Right forelimb (tissue), 1 donor: ENCODE measurements around the gene GABBR2.

ENCODE experiments used
- DNase-seq: peaks from one replicate; pipeline ENCODE4 v3.0.0-alpha.2; 2018

GABBR2 gene

DNA sequence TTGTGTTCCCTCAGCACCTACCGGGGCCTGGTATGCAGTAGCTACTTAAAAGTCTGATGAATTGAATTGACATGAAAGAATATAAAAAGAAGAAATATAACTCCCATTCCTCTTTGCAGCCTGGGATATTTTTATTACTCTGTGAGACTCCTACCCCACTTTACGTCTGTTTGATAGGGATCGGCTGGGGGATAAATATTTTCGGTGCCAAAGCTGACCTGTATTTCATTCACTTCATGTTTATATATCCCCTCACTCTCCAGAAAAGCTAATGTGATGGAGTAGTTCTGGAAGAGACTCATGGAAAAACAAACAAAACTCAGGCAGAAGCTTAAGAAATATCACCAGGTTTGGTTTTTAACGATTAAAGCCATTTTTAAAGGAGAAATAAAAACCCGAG is 345.1 kb downstream of the GABBR2 start:
- no peak for DNase-seq

DNA sequence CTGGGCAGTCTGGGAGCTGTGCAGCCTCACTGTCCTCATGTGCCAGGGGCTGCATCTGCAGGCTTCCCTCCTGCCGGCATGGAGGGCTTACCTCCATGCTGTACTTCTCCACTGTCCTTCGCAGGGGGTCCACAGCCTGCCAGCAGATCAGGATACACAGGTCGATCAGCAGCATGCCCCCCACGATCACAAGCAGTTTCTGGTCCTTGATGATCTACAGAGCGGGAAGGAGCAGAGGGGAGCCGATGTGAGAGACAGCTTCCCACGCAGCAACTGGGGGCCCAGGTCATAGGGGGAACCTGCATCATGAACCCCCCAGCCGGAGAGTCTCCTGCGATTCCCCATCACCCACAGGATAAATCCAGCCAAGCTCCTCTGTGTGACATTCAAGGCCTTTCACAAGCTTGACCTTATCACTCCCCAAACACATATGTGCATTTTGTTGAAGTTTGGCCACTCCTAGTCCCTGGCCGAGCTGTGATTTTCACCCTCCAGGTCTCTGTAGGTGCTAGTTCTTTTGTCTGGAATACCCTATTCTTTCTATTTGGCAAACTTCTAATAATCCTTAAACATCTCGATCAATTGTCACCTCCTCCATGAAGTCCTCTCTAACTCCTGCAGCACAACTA is 346.0 kb downstream of the GABBR2 start:
- DNase-seq, result no peak

DNA sequence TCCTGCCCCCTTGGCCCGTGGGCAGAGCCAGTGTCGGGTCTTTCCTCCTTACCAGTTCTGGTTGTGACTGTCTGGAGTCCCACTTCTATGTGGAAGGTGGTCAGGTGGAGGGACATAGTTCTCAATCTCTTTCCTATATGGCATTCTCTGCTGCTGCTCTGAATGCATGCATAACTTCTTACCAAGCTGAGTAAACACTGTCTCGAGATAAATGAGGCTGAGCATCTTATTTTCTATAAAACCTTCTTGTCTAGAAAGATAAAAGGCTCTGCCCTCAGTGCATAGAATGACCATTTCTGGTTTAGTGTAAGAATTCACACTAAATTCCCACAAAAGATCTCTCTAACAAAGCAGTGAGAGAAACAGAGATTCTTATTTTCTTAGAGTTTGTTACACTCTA is 347.1 kb downstream of the GABBR2 start:
- no peak for DNase-seq

DNA sequence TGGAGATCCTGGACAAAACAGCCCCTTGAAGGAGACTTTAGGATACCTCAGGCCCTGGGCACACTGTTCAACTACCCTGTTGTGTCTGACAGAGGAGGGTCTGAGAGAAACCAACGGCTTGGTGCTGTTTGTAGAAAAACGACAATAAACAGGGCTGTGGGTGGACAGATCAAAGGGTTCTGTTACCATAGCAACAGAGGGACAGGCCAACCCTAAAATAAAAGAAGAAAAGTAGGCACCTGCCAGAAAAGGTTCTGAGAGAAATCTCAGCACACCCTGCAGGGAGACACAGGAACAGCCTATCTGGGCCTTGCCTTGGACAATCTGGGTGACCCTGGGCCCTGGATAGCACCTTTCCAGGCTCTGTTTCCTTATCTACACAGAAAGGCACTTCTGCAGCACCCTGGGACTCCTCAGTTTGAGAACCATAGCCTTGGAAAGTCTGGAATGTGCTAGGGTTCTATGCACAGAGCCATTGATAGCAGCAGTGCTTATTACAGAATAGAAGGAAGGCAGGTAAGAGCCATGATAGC is 348.5 kb downstream of the GABBR2 start:
- DNase-seq, result no peak

DNA sequence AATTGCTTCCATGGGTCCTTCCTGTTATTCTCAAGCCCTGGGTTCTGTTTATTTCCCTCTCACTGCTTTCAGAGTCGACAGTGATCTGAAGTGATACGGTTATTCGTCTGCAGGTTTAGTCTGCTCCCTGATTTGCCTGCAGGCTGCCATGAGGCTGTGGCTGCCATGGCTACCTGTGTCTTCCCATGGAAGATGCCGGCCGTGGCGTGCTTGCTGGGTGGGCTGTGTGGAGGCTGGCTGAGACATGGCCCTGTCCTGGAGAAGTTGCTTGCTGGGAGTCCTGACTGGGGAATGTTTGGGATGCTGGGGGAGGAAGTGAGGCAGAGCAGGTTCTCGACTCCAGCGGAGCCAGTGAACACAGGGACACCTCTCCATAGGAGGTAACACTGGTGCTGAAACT is 349.2 kb downstream of the GABBR2 start:
- no peak for DNase-seq

DNA sequence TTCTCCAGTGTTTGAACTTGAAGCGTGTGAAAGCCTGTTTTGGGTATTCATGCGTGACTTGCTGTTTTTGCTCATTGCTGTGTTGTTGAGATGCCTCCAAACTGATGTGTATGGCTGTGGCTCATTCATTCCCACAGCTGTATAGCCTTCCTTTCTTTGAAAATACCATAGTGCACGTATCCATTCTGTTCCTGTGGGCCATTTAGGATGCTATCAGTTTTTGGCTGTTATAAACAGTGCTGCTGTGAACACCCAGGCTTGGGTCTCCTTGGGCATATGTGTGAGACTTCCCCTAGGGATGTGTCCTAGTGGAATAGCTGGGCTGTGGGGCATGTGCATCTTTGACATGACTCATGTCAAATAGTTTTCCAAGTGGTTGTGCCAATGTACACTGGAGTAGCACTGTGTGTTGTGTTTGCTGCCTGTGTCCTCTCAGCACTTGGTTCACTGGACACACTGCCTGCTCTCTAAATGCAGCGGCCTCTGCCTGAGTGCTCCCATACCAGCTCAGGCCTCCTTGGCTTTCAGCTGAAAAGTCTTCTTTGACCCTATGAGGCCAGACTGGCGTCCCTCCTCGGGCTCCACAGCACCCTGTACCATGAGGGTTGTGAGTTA is 350.7 kb downstream of the GABBR2 start:
- DNase-seq, result no peak

DNA sequence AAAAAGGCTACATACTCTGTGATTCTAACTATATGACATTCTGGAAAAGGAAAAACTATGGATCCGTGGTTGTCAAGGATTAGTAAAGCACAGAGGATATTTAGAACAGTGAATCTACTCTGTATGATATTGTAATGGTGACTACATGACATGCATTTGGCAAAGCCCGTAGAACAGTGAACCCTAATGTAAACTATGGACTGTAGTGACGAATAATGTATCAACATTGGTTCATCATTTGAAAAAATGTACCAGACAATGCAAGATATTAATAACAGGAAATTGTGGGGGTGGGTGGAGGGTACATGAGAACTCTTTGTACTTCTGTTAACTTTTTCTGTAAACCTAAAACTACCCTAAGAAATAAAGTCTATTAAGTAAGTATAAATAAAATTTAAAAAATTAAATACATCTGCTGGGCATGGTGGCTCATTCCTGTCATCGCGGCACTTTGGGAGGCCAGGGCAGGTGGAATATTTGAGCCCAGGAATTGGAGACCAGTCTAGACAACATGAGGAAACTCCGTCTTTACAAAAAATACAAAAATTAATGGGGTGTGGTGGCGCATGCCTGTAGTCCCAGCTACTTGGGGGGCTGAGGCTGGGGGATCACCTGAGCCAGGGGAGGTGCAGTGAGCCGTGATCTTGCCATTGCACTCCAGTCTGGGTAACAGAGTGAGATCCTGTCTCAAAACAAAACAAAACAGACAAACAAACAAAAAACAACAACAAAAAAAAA is 351.6 kb downstream of the GABBR2 start:
- DNase-seq, result no peak

DNA sequence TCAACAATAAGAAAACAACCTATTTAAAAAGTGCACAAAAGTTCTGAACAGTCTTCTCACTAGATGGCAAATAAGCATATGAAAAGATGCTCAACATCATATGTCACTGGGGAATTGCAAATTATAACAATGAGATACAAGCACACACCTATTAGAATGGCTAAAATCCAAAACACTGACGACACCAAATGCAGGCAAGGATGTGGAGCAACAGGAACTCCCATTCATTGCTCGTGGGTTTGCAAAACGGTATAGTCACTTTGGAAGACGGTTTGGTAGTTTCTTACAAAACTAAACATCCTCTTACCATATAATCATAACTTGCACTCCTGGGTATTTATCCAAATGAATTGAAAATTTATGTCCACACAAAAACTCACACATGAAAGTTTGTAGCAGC is 352.4 kb downstream of the GABBR2 start:
- no peak for DNase-seq

DNA sequence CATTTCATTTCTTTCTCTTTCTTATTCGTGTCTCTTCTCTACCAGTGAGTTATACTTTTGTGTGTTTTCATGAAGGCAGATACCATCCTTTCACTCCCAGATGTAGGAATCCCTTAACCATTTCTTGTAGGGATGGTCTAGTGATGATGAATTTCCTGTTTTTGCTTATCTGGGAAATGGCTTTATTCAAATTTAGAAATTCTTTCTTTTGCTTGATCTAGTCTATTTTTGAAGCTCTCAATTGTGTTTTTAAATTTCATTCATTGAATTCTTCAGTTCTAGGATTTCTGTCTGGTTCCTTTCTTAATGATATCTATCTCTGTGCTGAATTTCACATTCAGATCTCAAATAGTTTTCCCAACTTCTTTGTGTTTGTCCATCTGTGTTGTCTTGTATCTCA is 357.4 kb downstream of the GABBR2 start:
- no peak for DNase-seq

DNA sequence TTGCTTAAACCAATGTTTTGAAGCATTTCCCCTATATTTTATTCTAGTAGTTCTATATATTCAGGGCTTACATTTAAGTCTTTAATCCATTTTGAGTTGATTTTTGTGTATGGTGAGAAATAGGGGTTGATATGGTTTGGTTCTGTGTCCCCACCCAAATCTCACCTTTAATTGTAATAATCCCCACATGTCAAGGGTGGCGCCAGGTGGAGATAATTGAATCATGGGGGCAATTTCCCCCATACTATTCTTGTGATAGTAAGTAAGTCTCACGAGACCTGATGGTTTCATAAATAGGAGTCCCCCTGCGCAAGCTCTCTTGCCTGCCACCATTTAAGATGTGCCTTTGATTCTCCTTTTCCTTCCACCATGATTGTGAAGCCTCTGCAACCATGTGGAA is 361.1 kb downstream of the GABBR2 start:
- DNase-seq, result no peak

DNA sequence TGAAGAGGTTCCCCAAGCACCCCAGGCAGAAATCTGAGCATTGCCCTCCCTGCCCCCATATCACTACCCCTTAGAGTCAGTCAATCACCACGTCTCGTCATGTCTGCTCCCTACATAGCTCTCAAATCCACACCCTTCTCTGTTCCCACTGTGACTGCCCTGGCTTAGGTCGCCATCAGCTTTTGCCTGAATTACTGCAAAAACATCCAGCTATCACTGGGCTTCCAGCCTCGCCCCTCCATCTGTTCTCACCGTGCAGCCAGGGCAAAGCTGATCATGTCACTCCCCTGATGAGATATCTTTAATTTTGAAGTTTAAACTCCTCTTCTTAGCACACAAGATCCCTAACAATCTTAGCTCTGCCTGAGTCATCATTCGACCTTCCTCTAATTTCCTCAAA is 363.7 kb downstream of the GABBR2 start:
- DNase-seq, result no peak

DNA sequence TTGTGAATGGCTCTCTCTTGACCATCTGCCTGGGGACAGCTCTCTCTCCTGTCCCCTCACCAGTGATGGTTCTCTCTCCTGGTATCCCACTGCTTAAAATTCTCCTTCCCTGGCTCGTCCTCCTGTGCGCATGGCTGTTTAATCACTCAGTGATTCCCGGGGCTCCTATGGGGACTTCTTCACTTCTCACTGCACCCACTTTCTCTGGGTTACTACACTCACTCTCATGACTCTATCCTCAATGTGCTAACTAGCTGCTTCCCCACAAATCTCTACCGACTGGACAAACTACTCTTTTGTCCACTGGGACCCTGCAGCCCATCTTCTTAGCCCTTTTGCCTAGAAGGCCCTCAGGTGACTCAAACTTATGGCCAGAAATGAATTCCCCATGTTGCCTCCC is 364.2 kb downstream of the GABBR2 start:
- DNase-seq, result no peak

DNA sequence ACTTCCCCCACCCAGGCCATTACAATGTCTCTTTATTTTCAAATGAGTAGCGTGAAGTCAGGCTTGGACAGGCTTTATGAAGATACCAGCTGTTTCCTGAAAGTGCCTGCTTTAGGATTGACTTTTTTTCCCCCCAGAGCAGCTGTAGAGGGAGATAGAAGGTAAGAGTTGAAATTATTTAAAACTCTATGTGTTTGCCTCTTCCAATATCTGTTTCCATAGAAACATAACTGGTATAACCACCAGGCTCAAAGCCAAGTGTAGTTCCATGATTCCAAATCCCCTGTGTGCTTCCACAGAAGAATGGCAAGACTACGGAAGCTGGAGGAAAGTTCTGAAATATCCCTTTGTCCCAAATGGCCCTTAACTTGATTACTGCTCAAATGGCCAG is 365.9 kb downstream of the GABBR2 start:
- DNase-seq, result no peak

DNA sequence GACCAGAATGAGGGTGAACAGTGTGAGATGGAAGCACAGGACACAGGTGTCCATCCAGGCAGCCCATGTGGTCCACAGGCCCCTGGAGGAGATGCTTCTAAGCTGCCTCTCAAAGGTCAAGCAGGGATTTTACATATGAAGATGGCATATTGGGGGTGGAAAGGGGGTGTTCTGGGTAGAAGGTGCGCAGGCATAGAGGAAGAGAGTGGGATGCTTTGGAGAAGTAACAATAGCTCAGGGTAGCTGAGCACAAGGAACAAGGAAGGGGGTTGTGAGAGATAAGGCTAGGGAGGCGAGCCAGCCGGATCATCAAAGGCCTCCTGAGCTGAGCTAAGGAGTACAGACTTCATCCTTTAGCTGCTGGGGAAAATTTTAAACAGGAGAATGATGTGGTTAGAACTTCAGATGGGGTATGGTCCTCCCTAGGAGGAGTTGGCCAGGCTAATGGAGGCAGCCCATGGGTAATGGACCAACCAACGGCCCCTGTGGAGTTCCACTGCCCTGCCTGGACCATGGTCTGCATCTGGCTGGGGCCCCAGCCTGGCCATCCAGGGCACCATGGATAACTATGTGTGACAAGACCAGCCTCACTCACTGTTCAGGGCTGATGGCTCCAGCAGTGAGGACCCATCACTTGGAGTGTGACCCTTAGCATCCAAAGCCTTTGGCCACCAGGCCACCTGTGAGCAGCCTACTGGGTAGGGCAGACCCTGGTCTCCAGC is 366.5 kb downstream of the GABBR2 start:
- no peak for DNase-seq

DNA sequence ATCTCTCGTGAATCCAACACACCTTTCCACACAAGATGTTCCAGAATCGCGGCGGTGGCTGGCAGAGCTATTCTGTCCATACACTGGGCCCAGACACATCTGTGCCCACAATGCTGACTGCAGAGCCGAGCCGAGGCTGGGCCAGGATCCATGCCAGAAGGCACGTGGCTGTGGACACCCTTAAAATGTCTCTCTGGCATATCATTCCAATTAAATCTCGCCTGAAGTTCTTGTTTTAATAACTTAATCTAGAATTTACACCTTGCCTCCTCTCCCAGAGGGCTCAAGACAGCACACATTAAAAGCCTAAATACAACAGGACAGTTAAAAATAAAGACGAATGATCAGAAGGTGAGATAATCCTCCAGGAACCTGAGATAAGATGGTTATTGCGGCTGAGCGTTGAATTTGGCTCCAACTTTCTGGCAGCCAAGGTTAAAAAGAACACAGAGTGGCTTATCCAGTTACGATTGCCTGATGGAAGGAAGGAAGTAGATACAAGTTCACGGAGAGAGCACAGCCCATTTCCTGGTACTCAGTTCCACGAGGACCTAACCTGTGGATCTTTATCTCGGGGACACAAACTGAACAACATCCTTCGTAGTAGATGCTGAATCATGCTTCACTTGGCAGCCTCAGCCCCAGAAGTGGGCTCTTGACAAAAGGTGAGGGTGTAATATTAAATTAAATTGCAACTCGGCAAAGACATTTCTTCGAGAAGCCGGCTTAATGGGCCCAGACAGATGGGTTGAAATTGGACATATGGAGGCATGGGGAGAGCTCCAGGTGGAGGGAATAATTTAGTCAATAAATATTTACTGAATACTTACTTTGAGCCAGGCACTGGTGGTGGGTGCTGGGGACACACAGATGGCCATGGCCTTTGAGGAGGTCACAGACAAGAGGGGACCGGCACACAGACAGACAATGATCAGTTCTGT is 367.3 kb downstream of the GABBR2 start:
- no peak for DNase-seq

DNA sequence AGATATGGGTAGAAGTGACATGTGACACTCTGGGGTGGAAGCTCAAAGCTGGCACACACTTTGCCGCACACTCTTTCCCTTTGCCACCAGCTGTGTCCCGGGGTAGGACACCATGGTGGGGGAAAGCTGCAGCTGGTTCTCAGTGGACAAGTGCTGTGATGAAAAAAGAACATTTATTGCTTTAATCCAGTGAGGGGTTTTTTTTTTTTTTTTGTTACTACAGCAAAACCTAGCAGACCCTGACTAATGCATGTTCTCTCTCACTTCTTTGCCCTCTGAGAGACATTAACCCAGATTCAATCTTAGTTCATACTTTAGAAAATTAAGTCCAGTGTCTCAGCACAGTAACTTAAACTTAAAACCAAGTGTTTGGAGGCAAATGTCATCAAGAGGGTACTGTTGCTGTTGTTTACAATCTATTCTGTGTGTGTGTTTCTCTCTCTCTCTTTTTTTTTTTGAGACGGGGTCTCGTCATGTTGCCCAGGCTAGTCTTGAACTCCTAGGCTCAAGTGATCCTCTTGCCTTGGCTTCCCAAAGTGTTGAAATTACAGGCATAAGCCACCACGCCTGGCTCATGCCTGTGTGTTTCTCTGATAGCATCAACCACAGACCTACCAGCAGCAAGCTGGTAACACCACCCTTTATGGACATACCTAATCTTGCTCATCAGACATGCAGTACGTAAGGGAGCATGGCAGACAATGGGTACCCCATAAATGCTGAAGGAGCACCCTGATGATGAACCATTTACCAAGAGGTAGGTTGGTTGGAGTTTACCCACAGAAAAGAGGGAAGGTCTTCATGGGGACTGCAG is 368.5 kb downstream of the GABBR2 start:
- no peak for DNase-seq

DNA sequence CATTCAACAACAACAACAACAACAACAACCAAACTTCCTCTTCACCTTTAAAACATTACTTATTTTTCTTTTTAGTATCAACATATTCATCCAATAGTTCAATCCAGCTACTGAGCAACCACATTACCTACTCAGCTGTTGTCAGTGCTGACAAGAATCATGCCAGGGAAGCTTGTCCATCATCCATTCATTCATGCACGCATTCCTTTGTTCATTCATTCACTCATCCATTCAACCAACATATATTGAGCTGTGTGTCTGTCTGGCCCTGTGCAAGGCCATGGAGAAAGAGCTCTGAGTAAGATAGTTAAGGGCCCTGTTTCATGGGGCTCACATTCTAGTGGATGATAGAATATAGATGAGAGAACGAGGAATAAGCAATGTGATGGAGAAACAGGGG is 373.1 kb downstream of the GABBR2 start:
- DNase-seq, result no peak

DNA sequence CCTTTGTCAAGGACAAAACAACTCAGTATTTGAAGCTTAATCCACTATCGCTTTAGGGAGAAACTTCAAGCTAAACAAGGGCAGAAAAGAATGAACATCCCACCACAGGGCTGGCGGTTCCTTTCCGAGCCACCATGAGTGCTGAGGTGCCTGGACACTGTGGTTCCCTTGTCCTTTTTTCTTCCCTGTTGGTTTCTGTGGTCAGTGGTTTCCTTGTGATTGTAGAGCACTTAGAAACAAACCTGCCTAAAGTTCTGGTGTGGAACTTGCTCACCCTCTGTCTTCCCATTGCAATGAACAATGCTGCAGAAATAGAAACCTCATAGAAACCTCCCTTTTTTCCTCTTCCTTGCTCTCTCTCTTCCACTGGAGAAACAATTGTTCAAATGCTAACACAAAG is 373.9 kb downstream of the GABBR2 start:
- no peak for DNase-seq

DNA sequence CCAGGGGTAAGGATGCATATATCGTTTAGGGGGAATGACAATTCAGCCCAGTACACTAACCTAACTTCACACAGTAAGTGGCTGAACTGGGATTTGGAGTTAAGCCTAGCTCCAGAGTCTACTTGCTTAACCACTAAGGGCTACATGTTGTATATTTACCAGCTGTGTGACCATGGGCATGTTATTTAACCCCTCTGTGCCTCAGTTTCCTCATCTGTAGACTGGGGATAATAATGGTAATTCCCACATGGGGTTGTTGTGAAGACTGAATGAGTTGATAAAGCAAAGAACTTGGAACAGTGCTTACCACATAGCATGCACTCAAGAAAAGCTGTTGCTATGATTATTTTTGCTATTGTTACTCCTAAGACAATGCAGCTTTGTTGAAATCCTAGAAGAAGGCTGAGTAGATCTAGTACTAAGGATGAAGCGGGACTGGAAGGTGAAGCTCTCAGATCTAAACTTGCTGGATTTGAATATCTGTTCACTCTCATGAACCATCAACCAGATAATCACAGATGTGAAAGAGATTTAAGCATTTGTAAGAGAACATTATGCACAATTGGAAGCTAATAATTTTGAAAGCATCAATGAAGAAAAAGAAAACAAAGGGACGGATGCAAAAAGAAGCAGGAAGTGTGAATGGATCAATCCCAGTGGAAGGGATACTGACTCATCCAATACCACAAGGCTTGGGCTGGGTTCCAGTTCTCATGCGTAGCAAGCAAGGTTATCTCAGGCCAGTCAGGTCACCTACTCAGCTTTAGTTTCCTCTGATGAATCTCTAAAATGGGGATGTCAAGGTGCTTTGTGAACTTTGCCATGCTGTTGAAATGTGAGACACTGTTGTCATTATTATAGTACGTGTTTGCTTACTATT is 374.8 kb downstream of the GABBR2 start:
- no peak for DNase-seq

DNA sequence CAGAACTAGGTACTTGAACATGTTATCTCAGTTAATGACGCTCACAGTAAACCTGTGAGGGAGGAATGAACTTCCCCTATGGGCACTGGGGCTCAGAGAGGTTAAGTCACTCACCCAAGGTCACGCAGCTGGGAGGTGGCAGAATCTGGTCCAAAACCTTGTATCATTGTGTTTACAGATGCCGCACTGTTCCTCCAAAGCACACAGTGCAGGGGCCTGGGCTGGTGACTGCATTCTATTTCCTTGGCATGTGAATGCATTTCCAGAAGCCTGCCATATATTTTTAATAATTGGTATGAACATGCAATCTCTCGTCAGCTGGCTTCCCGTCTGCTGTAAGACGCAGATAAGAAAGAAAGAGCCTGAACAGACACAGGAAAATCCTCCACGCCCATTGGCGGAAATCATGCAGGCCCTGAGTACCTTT is 376.3 kb downstream of the GABBR2 start:
- DNase-seq, result no peak
